ENCODE results near the gene FAM227B.
"Not testable (repeated sequence)": the region's sequence is repeated elsewhere in the genome, so short reads cannot be mapped to it uniquely, and the experiment has no call there.

FAM227B gene

DNA sequence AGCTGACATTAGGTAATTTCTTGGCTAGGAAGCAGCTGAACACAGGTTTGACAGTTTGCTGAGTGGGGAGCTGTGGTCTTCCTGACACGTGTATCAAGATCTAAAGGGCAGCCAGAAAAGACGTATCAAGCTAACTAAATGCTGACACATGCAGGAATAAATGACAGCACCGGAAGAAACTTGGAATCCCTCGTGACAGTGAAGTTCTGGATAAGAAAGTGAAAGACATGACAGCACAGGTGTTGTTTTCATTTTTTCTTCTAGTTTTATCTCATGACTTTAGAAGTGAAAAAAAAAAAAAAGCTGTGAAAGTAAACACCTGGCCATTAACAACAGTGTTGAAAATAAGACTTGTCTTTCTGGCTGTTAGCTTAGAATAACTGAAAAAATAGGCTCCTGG lies 148.9 kb downstream of the FAM227B start:
- TF ChIP-seq, protein P1, sequence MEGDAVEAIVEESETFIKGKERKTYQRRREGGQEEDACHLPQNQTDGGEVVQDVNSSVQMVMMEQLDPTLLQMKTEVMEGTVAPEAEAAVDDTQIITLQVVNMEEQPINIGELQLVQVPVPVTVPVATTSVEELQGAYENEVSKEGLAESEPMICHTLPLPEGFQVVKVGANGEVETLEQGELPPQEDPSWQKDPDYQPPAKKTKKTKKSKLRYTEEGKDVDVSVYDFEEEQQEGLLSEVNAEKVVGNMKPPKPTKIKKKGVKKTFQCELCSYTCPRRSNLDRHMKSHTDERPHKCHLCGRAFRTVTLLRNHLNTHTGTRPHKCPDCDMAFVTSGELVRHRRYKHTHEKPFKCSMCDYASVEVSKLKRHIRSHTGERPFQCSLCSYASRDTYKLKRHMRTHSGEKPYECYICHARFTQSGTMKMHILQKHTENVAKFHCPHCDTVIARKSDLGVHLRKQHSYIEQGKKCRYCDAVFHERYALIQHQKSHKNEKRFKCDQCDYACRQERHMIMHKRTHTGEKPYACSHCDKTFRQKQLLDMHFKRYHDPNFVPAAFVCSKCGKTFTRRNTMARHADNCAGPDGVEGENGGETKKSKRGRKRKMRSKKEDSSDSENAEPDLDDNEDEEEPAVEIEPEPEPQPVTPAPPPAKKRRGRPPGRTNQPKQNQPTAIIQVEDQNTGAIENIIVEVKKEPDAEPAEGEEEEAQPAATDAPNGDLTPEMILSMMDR (conservative IDR thresholded peaks at IDR 0.05; ENCODE audit: low read depth, low read length), result no peak
- peak overlapping the region; percentile 2; the same call in 1 of the 2 replicates for H3K9ac ChIP-seq
- peaks cover 41% of the 10 kb centered on the region for H3K4me1 ChIP-seq (ENCODE audit: low read depth, poor library complexity, severe bottlenecking)
- H2AFZ ChIP-seq (ENCODE audit: low read depth), result peak overlapping the region; percentile 22; the same call in 1 of the 2 replicates
- H3K36me3 ChIP-seq (ENCODE audit: insufficient read depth), result no peaks in the 10 kb centered on the region
- H3K27me3 ChIP-seq (ENCODE audit: insufficient read depth, low read depth), result no peaks in the 10 kb centered on the region
- H3K4me2 ChIP-seq, result peak overlapping the region; percentile 44
- H3K27ac ChIP-seq, result peak overlapping the region; percentile 60
- no peak overlapping the region for H3K4me3 ChIP-seq (IDR thresholded peaks at IDR 0.05; ENCODE audit: insufficient read depth, low read depth, low read length)
- no peaks in the 10 kb centered on the region for H3K79me2 ChIP-seq (ENCODE audit: insufficient read depth, low read depth)
- no peaks in the 10 kb centered on the region for H4K20me1 ChIP-seq (ENCODE audit: insufficient read depth)

GRCh38 chr15:49471248-49471647 lies 149.4 kb downstream of the FAM227B start:
- H3K4me3 ChIP-seq (IDR thresholded peaks at IDR 0.05; ENCODE audit: insufficient read depth, low read depth, low read length); H4K20me1 ChIP-seq (ENCODE audit: insufficient read depth); H3K79me2 ChIP-seq (ENCODE audit: insufficient read depth, low read depth); H3K36me3 ChIP-seq (ENCODE audit: insufficient read depth); H3K9ac ChIP-seq; H3K27me3 ChIP-seq (ENCODE audit: insufficient read depth, low read depth): not testable (repeated sequence)
- peak overlapping the region; percentile 44 for H3K4me2 ChIP-seq
- H3K4me1 ChIP-seq (ENCODE audit: low read depth, poor library complexity, severe bottlenecking), result peaks cover 41% of the 10 kb centered on the region
- peak overlapping the region; percentile 22; the same call in 1 of the 2 replicates for H2AFZ ChIP-seq (ENCODE audit: low read depth)
- H3K27ac ChIP-seq, result peak overlapping the region; percentile 60

DNA sequence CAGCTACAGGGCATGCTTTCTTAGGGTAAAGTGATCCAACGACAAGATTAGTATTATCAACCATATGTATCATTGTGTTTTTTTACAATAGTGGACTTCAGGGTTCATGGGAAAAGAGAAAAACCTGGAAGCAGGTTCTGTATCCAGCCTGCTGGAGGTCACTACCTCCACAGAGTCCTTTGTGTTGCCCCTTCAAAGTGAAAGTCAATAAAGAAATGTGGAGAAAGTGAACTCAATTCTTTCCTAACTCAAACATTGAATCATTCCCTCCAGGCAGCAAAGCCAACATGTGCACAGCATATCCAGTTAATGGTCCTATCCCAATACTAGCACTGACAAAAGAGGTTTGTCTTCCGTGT lies 152.2 kb downstream of the FAM227B start:
- H3K4me1 ChIP-seq (ENCODE audit: low read depth, poor library complexity, severe bottlenecking), result peaks cover 41% of the 10 kb centered on the region
- no peaks in the 10 kb centered on the region for H4K20me1 ChIP-seq (ENCODE audit: insufficient read depth)
- no peak overlapping the region for H2AFZ ChIP-seq (ENCODE audit: low read depth)
- TF ChIP-seq, protein P1 (conservative IDR thresholded peaks at IDR 0.05; ENCODE audit: low read depth, low read length), result no peak
- no peaks in the 10 kb centered on the region for H3K79me2 ChIP-seq (ENCODE audit: insufficient read depth, low read depth)
- H3K27me3 ChIP-seq (ENCODE audit: insufficient read depth, low read depth), result no peaks in the 10 kb centered on the region
- no peak overlapping the region for H3K4me3 ChIP-seq (IDR thresholded peaks at IDR 0.05; ENCODE audit: insufficient read depth, low read depth, low read length)
- no peak overlapping the region for H3K27ac ChIP-seq
- no peaks in the 10 kb centered on the region for H3K36me3 ChIP-seq (ENCODE audit: insufficient read depth)
- H3K9ac ChIP-seq, result no peak overlapping the region
- no peak overlapping the region for H3K4me2 ChIP-seq

DNA sequence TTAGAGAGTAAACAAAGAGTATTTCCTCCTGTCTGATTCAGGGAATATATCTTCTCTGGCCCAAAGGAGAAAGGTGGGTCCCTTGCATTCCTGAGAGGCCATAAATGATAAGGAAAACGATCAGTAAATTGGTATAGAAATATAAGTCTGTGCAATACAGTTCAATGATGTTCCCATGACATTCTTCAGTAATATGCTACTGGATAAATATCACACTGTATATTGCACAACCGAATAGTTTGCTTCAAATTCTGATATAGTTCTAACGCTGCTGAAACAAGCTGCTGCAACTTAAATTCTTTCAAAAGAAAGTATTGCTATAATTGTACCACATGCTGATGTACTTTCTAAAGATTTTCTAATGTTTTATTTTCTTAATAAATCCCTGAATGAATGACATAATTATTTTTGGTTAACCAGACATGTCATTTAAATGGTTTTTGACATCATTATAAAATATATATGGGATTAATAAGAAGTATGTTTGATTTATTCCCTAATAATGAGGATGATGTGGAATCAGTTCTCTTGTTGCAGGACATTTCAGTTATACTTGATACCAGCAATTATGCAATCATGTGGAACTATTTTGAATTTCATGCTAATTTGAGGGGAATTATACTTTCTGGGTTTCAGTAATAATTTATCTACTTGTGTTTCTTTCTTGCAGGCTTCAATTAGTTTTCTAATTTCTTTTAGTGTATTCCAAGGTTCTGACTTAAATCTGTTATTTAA lies 152.7 kb downstream of the FAM227B start:
- TF ChIP-seq, protein P1 (conservative IDR thresholded peaks at IDR 0.05; ENCODE audit: low read depth, low read length), result no peak
- no peak overlapping the region for H3K4me2 ChIP-seq
- no peaks in the 10 kb centered on the region for H3K79me2 ChIP-seq (ENCODE audit: insufficient read depth, low read depth)
- H3K4me3 ChIP-seq (IDR thresholded peaks at IDR 0.05; ENCODE audit: insufficient read depth, low read depth, low read length), result no peak overlapping the region
- H3K9ac ChIP-seq, result no peak overlapping the region
- no peak overlapping the region for H3K27ac ChIP-seq
- peak overlapping the region; percentile 38; the same call in 1 of the 2 replicates for H2AFZ ChIP-seq (ENCODE audit: low read depth)
- H4K20me1 ChIP-seq (ENCODE audit: insufficient read depth), result no peaks in the 10 kb centered on the region
- H3K36me3 ChIP-seq (ENCODE audit: insufficient read depth), result no peaks in the 10 kb centered on the region
- peaks cover 36% of the 10 kb centered on the region for H3K4me1 ChIP-seq (ENCODE audit: low read depth, poor library complexity, severe bottlenecking)
- H3K27me3 ChIP-seq (ENCODE audit: insufficient read depth, low read depth), result no peaks in the 10 kb centered on the region

- peaks cover 18% of the 10 kb centered on the region for H3K4me1 ChIP-seq (ENCODE audit: low read depth, poor library complexity, severe bottlenecking)
- H3K9ac ChIP-seq, result no peak overlapping the region
- H3K27me3 ChIP-seq (ENCODE audit: insufficient read depth, low read depth), result no peaks in the 10 kb centered on the region
- TF ChIP-seq, protein P1 (conservative IDR thresholded peaks at IDR 0.05; ENCODE audit: low read depth, low read length), result no peak
- H2AFZ ChIP-seq (ENCODE audit: low read depth), result peak overlapping the region; percentile 38; the same call in 1 of the 2 replicates
- no peaks in the 10 kb centered on the region for H3K36me3 ChIP-seq (ENCODE audit: insufficient read depth)
- H3K4me3 ChIP-seq (IDR thresholded peaks at IDR 0.05; ENCODE audit: insufficient read depth, low read depth, low read length), result no peak overlapping the region
- no peak overlapping the region for H3K27ac ChIP-seq
- H3K79me2 ChIP-seq (ENCODE audit: insufficient read depth, low read depth), result no peaks in the 10 kb centered on the region
- H4K20me1 ChIP-seq (ENCODE audit: insufficient read depth), result no peaks in the 10 kb centered on the region
- peak overlapping the region; percentile 37; the same call in 1 of the 2 replicates for H3K4me2 ChIP-seq
Measured at GRCh38 chr15:49466119-49466518, 154.5 kb downstream of the FAM227B start.

All from KMS-11 (cell line).